ENCODE results near the gene HEATR5B. TPM values are rescaled to one million over a fixed set of nuclear protein-coding genes. Genes with fewer than 3 reads are reported as not detected.
"Not testable (repeated sequence)": the region's sequence is repeated elsewhere in the genome, so short reads cannot be mapped to it uniquely, and the experiment has no call there.

The HEATR5B gene
- total RNA-seq, 2 experiments from 2014 or later = 24.0 to 24.3 TPM

GRCh38 chr2:36988008-36988407 is 96.2 kb downstream of the HEATR5B start:
- peaks cover 12% of the 10 kb centered on the region for H3K36me3 Mint-ChIP-seq
- no peaks in the 10 kb centered on the region for H3K4me1 Mint-ChIP-seq
- H3K4me3 Mint-ChIP-seq = no peak overlapping the region
- no peak overlapping the region for H3K27ac Mint-ChIP-seq
- no peaks in the 10 kb centered on the region for H3K27me3 Mint-ChIP-seq
- no peaks in the 10 kb centered on the region for H3K9me3 Mint-ChIP-seq
- ATAC-seq (ENCODE audit: low read depth) (no peak), DNase-seq (no peak)
- POLR2A ChIA-PET = interaction anchor here (1.1 kb wide), 1 partner anchor 21 kb away, joined by 3 read pairs; the partner anchor contains the start of gene STRN

GRCh38 chr2:36982467-36982866 is 101.7 kb downstream of the HEATR5B start:
- POLR2A ChIA-PET = no interaction called here
- Mint-ChIP-seq H3K4me1 (no peaks in the 10 kb centered on the region), H3K36me3 (peaks cover 11% of the 10 kb centered on the region), H3K9me3 (peaks cover 3% of the 10 kb centered on the region), H3K27ac (no peak overlapping the region), H3K27me3 (no peaks in the 10 kb centered on the region), H3K4me3 (no peak overlapping the region)
- DNase-seq = no peak
- no peak for ATAC-seq (ENCODE audit: low read depth)

- H3K27me3 Mint-ChIP-seq = no peaks in the 10 kb centered on the region
- no peak overlapping the region for H3K27ac Mint-ChIP-seq
- peaks cover 3% of the 10 kb centered on the region for H3K9me3 Mint-ChIP-seq
- H3K36me3 Mint-ChIP-seq = peaks cover 11% of the 10 kb centered on the region
- POLR2A ChIA-PET = no interaction called here
- DNase-seq (no peak), ATAC-seq (ENCODE audit: low read depth) (no peak)
- no peak overlapping the region for H3K4me3 Mint-ChIP-seq
- no peaks in the 10 kb centered on the region for H3K4me1 Mint-ChIP-seq
These were observed 102.3 kb downstream of the HEATR5B start for GRCh38 chr2:36981911-36982310.

- ATAC-seq (ENCODE audit: low read depth); DNase-seq; POLR2A ChIA-PET; H3K4me3 Mint-ChIP-seq; H3K9me3 Mint-ChIP-seq; H3K27me3 Mint-ChIP-seq; H3K4me1 Mint-ChIP-seq; H3K27ac Mint-ChIP-seq: not testable (repeated sequence)
- H3K36me3 Mint-ChIP-seq = peaks cover 11% of the 10 kb centered on the region
These were observed 105.2 kb downstream of the HEATR5B start for GRCh38 chr2:36979007-36979406.

GRCh38 chr2:36976065-36976464 is 108.1 kb downstream of the HEATR5B start:
- peaks cover 2% of the 10 kb centered on the region for H3K27me3 Mint-ChIP-seq
- ATAC-seq (ENCODE audit: low read depth) (no peak), DNase-seq (no peak)
- H3K9me3 Mint-ChIP-seq = peaks cover 3% of the 10 kb centered on the region
- no peaks in the 10 kb centered on the region for H3K4me1 Mint-ChIP-seq
- H3K27ac Mint-ChIP-seq = no peak overlapping the region
- no peak overlapping the region for H3K4me3 Mint-ChIP-seq
- POLR2A ChIA-PET = no interaction called here
- peaks cover 11% of the 10 kb centered on the region for H3K36me3 Mint-ChIP-seq

- no peaks in the 10 kb centered on the region for H3K4me1 Mint-ChIP-seq
- H3K4me3 Mint-ChIP-seq = no peak overlapping the region
- peaks cover 2% of the 10 kb centered on the region for H3K27me3 Mint-ChIP-seq
- H3K27ac Mint-ChIP-seq = no peak overlapping the region
- ATAC-seq (ENCODE audit: low read depth) (no peak), DNase-seq (no peak)
- POLR2A ChIA-PET = interaction anchor here (0.7 kb wide), 1 partner anchor 406 kb away, joined by 3 read pairs; no protein-coding TSS in a partner anchor
- H3K9me3 Mint-ChIP-seq = peaks cover 3% of the 10 kb centered on the region
- peaks cover 11% of the 10 kb centered on the region for H3K36me3 Mint-ChIP-seq
These were observed 108.9 kb downstream of the HEATR5B start for GRCh38 chr2:36975306-36975705.

GRCh38 chr2:36973320-36973719 is 110.9 kb downstream of the HEATR5B start:
- POLR2A ChIA-PET = no interaction called here
- no peak overlapping the region for H3K27ac Mint-ChIP-seq
- peaks cover 4% of the 10 kb centered on the region for H3K4me1 Mint-ChIP-seq
- peaks cover under 1% of the 10 kb centered on the region for H3K9me3 Mint-ChIP-seq
- ATAC-seq (ENCODE audit: low read depth) (no peak), DNase-seq (no peak)
- peaks cover 2% of the 10 kb centered on the region for H3K27me3 Mint-ChIP-seq
- H3K36me3 Mint-ChIP-seq = peaks cover 5% of the 10 kb centered on the region
- H3K4me3 Mint-ChIP-seq = no peak overlapping the region

GRCh38 chr2:36971990-36972389 is 112.2 kb downstream of the HEATR5B start:
- DNase-seq = no peak
- ATAC-seq (ENCODE audit: low read depth) = no peak
- no peak overlapping the region for H3K4me3 Mint-ChIP-seq
- no peaks in the 10 kb centered on the region for H3K36me3 Mint-ChIP-seq
- POLR2A ChIA-PET = no interaction called here
- peaks cover 17% of the 10 kb centered on the region for H3K4me1 Mint-ChIP-seq
- H3K9me3 Mint-ChIP-seq = no peaks in the 10 kb centered on the region
- peaks cover 2% of the 10 kb centered on the region for H3K27me3 Mint-ChIP-seq
- H3K27ac Mint-ChIP-seq = no peak overlapping the region

- Mint-ChIP-seq H3K4me3 (peak overlapping the region; percentile 90), H3K27me3 (peaks cover 2% of the 10 kb centered on the region), H3K9me3 (no peaks in the 10 kb centered on the region), H3K4me1 (peaks cover 41% of the 10 kb centered on the region), H3K27ac (peak overlapping the region; percentile 97), H3K36me3 (peaks cover 4% of the 10 kb centered on the region)
- POLR2A ChIA-PET = interaction anchor here (0.5 to 1.7 kb wide), 9 partner anchors 10 to 727 kb away, joined by 3 to 5 read pairs (median 3); partner anchors contain the start of genes EIF2AK2, GPATCH11 and HEATR5B
- ATAC-seq (ENCODE audit: low read depth) (no peak), DNase-seq (no peak)
These were observed 116.8 kb downstream of the HEATR5B start for GRCh38 chr2:36967236-36967876.

- Mint-ChIP-seq H3K9me3 (no peaks in the 10 kb centered on the region), H3K36me3 (peaks cover 11% of the 10 kb centered on the region), H3K4me3 (peak within 1 kb of the TSS; percentile 96), H3K4me1 (peaks cover 44% of the 10 kb centered on the region), H3K27me3 (no peaks in the 10 kb centered on the region), H3K27ac (peak within 1 kb of the TSS; percentile 97)
- peak; percentile 95 for ATAC-seq (ENCODE audit: low read depth)
- POLR2A ChIA-PET = interaction anchor here (0.5 to 1.7 kb wide), 12 partner anchors 9 to 1784 kb away, joined by 3 to 5 read pairs (median 3); partner anchors contain the start of genes CEBPZOS, EIF2AK2, GPATCH11 and HEATR5B
- peak; percentile 99 for DNase-seq
These were observed 117.6 kb downstream of the HEATR5B start, which contains the start of gene STRN for GRCh38 chr2:36966370-36967235. TSS of gene STRN (minus strand) at chr2:36966536. CDS start at chr2:36966463, 73 bp downstream.

- Mint-ChIP-seq H3K27ac (peak overlapping the region; percentile 93), H3K9me3 (no peaks in the 10 kb centered on the region), H3K4me3 (peak overlapping the region; percentile 96), H3K4me1 (peaks cover 44% of the 10 kb centered on the region), H3K36me3 (peaks cover 13% of the 10 kb centered on the region), H3K27me3 (no peaks in the 10 kb centered on the region)
- DNase-seq = peak; percentile 44
- ATAC-seq (ENCODE audit: low read depth) = peak; percentile 30
- POLR2A ChIA-PET = interaction anchor here (0.6 to 1.7 kb wide), 6 partner anchors 54 to 1785 kb away, joined by 3 to 5 read pairs (median 4); partner anchors contain the start of genes CEBPZOS, EIF2AK2, GPATCH11 and HEATR5B
These were observed 118.3 kb downstream of the HEATR5B start for GRCh38 chr2:36965751-36966369.

- POLR2A ChIA-PET = no interaction called here
- Mint-ChIP-seq H3K4me1 (peaks cover 44% of the 10 kb centered on the region), H3K4me3 (peak overlapping the region; percentile 96), H3K9me3 (no peaks in the 10 kb centered on the region), H3K27ac (peak overlapping the region; percentile 93), H3K36me3 (peaks cover 13% of the 10 kb centered on the region), H3K27me3 (no peaks in the 10 kb centered on the region)
- no peak for DNase-seq
- ATAC-seq (ENCODE audit: low read depth) = no peak
These were observed 119.0 kb downstream of the HEATR5B start for GRCh38 chr2:36965206-36965605.

GRCh38 chr2:36964496-36965058 is 119.6 kb downstream of the HEATR5B start:
- peak overlapping the region; percentile 47 for H3K27ac Mint-ChIP-seq
- H3K36me3 Mint-ChIP-seq = peaks cover 13% of the 10 kb centered on the region
- H3K27me3 Mint-ChIP-seq = no peaks in the 10 kb centered on the region
- ATAC-seq (ENCODE audit: low read depth) (no peak), DNase-seq (no peak)
- POLR2A ChIA-PET = no interaction called here
- H3K4me1 Mint-ChIP-seq = peaks cover 48% of the 10 kb centered on the region
- H3K4me3 Mint-ChIP-seq = peak overlapping the region; percentile 96
- no peaks in the 10 kb centered on the region for H3K9me3 Mint-ChIP-seq
